T-helper 1 cell (primary cell): ENCODE results near the gene SGPL1.
"Not testable (repeated sequence)": the region's sequence is repeated elsewhere in the genome, so short reads cannot be mapped to it uniquely, and the experiment has no call there.

Source experiments
- DNase-seq, 5 donors: peaks; one replicate each; pipeline ENCODE4 v3.0.0-alpha.2; 2012 to 2020

The SGPL1 gene

DNA sequence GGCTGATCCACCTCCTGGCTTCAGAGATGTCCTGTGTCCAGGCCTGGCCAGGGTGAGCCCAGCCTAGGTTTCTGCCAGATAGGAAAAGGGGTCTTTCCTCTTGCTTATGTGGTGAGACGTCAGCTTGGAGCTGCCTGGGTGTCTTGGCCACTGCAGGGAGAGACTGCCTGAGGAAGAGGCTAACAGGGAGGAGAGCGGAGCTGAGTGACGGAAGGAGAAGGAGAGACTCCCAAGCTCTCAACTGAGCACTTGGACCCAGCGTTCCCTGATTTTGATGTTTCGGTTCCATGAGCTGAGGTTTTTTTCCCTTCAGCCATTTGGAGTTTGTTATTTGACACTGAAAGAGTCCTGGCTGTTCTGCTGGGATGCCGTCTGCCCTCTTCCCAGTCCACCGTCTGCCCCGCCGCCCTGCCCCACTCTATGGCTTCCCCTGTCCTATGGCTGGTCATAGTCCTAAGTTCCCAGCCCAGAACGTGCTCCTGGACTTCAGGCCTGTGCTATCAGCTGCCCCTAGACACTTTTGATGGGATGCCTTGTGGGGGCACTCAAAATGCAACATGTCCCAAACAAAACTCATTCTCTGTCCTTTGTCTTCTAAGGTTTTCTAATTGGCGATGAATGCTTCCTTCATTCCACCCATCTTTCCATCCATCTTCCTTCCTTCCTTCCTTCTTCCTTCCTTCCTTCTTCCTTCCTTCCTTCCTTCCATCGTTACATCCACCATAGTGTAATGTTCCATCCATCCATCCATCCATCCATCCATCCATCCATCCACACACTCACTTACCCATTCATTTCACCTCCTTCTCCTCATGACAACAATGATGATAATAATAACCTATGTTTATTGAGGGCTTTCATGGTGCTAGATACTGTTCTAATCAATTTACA lies 92.9 kb downstream of the SGPL1 start:
- no peak for DNase-seq

DNA sequence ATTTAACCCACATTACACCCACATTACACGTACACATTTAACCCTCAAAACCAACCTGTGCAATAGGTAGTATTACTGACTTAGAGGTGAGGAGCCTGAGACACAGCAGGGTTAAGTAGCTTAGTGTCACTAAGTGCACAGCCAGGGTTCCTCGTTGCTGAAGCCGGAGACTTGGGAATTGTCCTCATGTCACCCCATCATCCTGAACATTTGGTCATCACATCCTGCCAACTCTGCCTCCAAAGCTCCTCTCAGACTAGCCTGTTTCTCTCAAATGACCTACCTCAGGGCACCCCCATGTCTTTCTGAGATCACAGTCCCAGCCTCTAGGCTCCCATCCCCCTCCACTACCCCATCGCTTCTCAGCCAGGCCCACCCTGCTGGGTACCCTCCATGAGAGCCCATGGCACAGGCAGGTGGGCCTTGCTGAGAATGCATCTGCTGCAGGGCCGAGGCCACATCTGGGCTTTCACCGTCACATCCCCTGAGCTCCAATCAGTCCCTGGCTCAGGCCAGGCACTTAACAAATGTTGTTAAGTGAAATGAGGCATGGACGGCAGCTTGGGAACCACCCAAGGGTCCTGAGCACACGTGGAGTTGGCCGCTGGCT lies 93.7 kb downstream of the SGPL1 start:
- no peak for DNase-seq

DNA sequence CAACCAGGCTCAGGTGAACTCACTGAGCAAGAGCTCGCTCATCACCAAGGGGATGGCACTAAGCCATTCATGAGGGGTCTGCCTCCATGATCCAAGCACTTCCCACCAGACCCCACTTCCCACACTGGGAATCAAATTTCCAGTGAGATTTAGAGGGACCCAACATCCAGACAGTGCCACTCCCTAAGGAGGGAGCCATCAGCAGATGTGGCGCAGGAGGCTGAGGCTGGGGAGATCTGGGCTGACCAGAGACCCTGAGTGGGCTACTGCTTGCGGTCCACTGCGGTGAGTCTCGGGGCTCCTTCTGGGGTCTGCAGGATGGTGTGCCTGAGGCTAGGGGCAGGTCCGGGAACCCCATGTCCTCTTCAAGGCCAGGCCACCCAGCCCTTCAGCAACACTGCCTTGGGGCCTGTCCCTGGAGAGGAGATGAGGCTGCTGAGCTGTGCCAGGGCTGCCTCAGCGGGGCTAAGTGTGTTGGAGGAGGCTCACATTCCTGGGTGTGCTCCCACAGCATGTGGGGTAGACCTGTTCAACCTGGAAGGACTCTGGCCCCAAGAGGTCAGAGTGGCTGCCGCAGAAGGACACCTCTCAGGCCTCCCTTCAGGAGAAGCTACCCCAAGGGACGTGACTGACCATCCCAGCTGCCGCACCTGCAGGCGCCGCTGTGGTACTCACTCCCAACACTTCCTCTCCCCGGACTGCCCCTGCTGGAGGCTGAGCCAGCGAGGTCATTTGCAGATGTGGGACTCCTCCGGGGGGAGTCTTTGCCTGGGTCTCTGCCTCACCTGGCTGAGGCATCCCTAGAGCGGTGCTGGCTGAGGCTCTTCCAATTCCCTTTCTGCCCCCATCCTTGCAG lies 95.0 kb downstream of the SGPL1 start:
- no peak for DNase-seq

DNA sequence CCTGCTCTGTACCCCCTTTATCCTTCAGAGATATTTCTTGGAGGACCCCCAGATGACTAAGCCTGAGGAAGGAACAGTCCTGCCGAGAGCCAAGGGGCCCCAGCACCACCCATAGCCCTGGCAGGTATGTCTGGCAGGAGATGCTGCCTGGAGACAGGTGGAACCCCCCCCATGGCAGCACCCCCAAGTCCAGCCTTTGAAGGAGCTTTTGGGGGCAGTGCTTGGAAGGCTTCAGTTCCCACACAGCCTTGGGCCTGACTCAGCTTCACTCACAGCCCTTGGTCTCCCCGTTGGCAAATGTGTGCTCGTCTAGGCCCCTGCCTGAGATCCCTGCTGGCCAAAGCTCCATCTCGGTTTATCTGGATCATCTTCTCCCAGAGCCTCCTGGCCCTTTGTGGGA lies 95.6 kb downstream of the SGPL1 start:
- no peak for DNase-seq

DNA sequence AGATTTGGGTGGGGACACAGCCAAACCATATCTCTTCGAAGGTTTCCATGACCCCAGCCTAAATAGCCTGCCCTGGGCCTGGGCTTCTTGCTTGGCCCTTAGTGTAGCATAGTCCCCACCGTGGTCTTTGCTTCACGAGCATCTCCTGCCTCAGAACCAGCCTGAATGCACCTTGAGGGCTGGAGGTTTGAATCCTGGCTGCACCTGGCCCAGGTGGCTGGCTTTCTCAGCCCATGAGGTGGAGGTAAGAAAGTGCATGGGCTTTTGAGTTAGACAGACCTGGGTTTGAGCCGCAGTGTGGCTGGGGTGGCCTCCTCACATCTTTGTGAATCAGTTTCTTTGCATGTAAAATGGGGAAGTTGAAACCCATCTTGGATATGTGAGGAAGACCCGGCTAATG lies 96.8 kb downstream of the SGPL1 start:
- DNase-seq, result no peak

DNA sequence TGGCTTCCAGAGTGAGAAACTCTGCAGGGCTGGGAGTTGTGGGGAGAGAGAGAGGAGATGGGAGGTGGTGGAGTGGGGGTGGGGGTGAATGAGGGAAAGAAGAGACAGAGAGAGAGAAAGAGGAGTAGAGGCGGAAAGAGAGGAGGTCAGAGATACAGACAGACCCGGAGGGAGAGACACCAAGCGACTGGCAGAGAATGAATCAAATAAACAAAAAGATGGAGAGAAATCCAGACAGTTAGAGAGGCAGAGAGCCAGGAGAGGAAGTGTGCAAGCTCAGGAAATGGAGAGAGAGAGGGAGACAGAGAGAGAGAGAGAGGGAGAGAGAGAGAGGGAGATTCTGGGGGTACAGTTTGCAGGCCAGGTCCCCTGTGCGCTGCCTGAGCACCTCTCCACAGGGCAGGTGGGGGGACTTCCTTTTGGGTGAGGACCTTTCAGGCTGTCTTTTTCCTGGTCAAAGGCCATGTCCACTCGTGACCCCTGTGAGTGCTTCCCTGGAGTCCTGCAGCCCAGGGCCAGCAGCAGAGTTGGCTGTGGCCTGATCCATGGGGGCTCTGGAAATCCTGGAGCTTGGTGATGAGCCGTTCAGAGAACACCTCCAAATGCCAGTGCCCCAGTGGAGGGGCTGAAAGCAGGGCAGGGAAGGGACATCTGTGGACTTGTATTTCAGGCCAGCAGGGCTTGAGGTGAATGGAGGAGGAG lies 97.6 kb downstream of the SGPL1 start:
- DNase-seq, result no peak

DNA sequence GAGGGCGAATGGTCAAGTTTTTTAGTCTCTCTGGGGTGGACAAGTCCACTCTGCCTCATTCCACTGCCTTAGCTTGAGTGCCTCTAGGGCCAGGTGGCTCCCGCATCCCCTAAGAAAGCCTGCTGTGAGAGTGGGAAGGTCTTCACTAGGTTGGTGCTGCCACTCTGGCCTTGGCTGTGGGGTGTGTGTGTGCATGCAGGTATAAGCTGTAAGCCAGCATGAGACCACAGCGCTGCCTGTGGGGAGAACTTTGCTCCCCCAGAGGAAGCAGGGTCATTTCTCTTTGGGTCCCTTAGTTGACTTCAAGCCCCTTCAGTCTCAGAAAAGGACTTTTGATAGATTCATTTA lies 98.1 kb downstream of the SGPL1 start:
- no peak for DNase-seq

DNA sequence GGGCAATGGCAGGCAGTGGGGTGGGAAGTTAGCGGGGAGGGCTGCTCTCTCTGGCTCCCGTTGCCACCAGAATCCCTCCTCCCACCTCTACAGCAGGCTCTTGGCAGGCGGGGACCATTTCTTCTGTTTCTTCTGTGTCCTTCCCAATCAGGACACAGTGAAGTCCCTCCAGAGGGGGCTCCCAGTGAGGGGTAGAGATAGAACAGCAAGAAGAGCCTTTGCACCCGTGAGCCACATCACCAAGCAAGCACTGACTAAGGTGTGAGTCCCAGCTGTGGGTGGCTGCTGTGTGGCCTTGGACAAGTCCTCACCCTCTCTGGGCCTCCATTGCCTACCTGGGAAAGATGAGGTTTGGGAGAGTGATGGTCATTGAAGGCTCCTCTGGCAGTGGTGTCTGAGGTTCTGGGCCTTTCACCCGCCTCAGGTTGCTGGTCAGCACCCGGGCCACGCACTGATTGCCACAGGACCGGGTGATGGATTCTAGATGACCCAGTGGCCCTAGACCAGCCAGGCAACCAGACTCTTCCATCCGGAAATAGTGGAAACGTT lies 98.6 kb downstream of the SGPL1 start:
- no peak for DNase-seq

DNA sequence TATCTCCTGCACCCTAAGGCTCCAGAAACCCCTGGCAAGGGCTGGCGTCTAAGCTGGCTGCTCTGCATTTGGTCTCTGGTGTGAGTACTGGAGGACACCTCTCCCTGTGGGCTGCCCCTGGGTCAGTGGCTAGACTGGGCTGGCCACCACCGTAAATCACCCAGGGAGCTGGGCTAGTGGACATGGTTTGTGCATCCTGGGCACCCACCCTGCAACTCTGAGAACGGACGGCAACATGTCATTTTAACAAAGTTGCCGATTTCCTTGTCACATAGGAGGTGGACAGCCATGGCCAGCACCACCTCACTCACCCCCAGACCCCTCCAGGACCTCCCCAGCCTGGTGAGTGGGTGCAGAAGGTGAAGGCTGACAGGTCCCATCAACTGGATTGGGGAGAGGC lies 99.5 kb downstream of the SGPL1 start:
- DNase-seq, result no peak

DNA sequence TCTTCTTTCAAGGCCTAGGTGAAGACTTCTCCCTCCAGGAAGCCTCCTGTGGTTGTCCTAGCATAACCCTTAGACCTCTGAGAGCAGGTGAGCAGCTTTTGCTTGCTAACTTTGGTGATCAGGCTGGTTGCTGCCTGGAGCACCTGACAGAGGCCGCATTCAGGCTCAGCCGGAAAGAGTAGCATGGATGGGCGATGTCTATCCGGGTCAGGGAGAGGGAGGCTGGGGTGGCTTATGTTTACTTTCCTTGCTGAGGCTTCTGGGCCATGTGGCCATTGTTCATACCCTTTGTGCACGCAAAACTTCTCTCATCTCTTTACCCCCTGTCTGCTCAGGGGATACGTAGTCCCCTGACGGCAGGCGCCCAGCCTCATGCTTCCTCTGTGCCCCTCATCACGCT lies 100.1 kb downstream of the SGPL1 start:
- DNase-seq, result no peak

DNA sequence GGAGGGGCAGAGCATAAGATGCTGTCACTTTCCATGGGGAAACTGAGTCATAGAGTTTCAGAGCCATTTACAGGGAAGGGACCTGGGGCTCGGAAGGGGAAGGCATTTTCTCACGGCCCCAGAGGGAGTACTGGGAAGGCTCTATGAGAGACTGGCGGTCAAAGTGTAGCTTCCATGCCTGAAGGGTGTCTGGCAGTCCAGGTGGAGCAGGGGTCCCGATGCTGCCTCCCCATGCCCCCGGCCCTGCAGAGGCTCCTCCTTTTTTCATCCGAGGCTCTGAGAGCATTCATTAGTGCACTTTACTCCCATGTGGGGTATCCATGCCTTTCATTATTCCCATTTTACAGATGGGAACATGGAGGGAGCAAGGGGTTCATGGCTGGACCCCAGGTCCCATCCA lies 100.5 kb downstream of the SGPL1 start:
- DNase-seq, result no peak

DNA sequence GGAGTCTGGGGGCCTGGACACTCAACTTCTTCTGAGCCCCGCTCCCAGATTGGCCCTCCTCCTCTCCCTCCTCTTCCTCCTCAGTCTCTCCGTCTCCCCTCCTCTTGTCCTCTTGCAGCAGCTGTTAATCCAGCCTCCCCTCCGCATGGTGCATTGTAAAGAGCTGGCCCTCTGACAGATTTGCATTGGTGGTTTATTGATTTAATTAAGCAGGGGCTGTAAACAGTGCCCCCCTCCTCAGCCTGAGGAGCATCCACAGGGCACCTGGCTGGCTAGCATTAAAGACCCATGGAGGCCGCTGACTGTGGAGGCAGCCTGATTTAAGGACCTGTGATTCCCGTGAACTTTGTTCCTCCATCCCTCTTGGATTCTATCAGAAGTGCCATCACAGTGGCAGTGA lies 101.5 kb downstream of the SGPL1 start:
- DNase-seq, result no peak

DNA sequence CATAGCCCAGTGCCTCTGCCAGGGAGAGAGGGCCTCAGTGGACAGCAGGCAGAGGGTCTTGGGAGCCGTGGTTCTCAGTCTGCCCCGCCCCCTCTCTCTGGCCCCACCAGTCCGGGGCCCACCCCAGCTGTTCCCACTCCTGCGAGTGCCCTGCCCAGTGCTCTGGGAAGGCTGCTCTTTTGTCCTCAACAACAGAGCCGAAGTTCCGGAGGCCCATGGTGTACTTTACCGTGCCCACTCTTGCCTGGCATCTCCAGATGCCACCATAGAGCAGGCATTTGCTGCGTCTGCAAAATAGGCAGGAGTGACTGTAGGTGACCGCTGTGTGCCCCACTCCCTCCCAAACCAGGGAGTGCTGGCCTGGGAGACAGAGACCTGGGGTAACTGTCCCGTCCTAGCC lies 101.9 kb downstream of the SGPL1 start:
- no peak for DNase-seq

DNA sequence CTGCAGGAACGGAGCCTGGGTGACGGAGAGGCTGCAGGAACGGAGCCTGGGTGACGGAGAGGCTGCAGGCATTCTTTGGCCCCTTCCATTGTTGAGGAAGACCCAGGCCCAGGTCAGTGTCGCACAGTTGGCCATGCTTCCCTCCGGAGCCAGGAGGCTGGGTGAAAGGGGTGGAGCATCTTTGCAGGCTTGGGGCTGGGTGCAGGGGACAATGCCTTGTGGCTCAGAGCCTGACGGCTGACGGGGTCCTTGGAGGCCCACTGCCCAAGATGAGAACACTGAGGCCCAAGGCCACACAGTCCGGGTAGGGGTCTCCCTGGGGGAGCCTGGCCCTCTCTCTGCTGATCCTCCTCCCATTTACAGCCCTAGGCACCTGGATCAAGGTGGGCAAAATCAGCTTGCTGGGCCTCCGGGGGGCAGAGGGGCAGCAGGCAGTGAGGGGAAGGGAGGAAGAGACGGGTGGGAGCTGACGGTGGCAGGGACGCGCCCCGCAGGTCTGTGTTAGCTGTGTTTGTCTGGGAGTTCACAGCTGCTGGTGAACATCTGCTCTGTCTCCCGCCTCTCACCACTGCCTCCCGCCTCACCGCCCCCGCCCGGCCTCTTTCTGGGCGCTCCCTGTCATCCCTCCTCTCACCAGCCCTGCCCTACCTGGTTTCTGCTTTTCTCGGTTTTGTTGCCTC lies 103.2 kb downstream of the SGPL1 start:
- DNase-seq, result no peak

DNA sequence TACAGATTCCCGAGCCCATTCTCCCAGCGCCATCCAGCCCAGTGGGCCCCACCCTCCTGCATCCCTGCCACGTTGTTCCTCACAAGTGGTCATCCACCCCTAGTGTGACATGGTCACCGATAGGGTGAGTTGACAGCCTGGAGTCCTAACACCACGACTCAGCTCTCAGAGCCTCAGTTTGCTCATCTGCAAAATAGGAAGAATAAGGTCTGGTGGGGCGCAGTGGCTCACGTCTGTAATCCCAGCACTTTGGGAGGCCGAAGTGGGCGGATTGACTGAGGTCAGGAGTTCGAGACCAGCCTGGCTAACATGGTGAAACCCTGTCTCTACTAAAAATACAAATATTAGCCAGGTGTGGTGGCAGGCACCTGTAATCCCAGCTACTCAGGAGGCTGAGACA lies 104.2 kb downstream of the SGPL1 start:
- not testable (repeated sequence) for DNase-seq

DNA sequence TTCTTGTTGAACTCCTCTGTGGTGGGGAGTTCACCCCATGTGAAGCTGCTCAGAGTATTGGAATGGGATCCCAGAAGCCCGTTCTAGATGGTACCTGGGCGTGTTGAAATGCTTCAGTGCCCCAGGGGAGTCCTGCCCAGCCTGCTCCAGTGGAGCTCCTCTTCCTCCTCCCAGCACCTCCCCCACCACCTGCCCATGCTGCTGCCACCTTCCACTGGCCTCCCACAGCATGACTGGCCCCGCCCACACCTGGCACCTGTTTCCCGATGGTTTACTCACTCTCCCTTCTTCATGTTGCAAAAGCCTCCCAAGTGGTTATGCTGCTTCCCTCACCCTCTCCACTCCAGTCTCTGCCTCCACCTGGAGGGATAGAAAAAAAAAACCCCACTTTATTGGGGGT lies 104.8 kb downstream of the SGPL1 start:
- DNase-seq, result no peak

DNA sequence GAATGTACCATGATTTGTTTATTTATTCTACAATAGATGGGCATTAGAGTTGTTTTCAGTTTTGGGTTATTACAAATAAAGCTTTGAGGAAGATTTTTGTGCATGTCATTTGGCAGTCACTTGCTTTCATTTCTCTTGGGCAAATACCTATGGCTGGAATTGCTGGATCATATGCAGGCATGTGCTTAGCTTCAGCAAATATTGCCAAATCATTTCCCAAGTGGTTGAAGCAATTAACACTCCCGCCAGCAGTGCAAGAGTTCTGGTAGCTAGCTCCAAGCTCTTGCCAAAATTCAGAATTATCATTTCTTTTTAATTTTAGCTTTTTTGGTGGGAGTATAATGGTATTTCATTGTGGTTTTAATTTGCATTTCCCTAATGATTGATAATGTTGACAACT lies 105.5 kb downstream of the SGPL1 start:
- DNase-seq, result no peak

DNA sequence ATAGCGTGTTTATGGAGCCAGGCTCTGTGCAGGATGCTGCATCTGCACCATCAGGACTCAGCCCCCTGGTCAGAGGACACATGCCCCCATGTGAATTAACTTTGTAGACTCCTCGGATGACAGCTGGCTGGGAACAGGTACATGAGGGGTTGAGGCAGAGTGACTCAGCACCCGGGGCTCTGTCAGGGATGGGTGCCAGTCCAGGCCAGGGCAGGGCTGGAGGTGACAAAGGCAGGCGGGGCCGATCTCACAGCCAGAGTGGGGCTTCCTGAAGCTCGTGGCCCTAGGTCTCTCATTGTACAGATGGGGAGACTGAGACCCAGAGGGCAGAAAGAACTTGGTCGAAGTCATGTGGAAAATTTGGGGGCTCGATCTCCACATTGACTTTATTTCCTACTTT lies 107.9 kb downstream of the SGPL1 start:
- no peak for DNase-seq

DNA sequence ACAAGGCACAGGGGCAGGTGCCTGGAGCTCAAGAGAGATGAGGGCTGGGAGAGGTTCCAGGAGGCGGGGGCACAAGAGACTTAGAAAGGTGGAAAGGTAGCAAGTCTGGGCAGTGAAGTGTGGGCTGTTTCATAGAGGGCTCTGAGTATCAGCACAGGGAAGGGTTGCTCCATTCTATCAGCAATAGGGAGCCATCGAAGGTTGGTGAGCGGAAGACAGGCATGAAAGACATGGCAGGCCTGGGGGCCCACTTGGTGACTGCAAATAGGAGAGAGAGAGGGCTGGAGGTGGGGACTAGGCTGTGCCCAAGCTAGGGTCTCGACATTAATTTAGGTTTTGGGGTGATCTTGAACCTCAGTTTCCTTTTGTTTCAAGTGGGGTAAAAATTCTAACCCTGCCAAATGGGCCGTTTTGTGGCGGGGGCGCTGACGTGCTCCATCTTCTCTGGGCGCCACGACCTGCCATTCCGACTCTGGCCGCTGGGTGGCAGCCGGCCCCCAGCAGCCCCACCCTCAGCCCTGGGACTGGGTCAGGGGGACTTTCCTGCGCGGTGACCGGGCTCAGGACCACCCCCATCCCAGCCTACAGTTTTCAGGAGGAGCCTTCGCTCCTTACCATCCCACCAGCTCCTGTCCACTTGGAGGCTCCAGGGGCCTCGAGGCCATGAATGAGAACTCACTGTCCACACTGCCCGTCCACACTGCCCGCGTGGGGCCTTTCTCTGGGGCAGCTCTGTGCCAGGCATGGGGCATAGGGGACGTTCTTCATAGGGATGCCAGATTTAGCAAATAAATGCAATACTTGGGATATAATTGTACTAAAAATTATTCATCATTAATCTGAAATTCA lies 109.9 kb downstream of the SGPL1 start:
- peak in 3 of 5 donors; percentile 21 to 25 (median 22) for DNase-seq

DNA sequence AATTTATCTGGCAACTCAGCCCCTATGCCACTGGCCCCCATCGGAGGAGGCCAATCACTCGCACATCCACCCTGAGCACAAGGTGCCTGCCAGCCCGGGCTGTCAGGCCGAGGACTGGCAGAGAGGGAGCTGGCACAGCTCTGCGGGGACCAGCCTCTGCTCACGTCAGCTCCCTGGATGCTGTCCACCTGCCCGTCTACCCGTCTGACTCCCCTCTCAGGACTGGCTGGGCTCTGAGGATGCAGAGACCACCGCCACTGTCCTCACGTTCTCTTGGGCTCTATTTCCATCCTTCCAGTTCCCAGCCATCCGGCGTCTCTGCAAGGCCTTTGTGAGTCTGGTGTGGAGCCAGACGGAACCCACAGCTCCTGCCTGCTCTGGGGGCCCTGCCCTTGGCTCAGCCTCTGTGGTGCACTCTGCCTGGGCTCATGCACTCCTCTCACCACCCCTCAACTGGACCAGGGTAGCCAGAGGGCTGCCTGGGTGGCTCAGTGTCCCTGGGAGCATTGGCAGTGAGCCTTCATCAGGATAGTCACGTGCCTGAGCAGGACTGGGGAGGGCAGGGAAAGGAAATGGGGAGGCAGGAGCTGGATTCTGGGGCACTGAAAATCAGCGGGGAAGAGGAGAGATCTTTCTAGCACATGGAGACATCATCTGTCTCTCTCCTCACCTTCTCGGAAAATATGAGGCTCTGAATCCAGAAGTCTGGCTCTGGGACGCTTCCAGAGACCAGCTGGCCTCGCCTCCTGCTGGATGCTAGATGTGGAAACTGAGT lies 110.7 kb downstream of the SGPL1 start:
- no peak for DNase-seq
